OCI-LY3 (cell line): ENCODE data around the gene MACC1.

Experiments used
- CTCF ChIP-seq: fragments of 200-600, 300-600 bp; sonication (generic); IDR thresholded peaks from 2 replicates; pipeline ENCODE4 v1.5.1; 2014; ENCODE audit warnings: antibody characterized with exemption, low read length, low read depth
- EZH2phosphoT487 ChIP-seq: fragments of 200-600 bp; shearing (Covaris generic); IDR thresholded peaks from 2 replicates; pipeline ENCODE4 v1.6.1; 2018; ENCODE audit warnings: antibody characterized with exemption, mixed run types, low read depth

GRCh38 chr7:20095862-20096261 is 121.3 kb downstream of the MACC1 start:
- TF ChIP-seq CTCF (no peak), EZH2phosphoT487 (no peak)
